H4 (cell line): ENCODE results near the gene PCDHGA9. TPM values are rescaled to one million over a fixed set of nuclear protein-coding genes. Genes with fewer than 3 reads are reported as not detected.
"Not testable (repeated sequence)": the region's sequence is repeated elsewhere in the genome, so short reads cannot be mapped to it uniquely, and the experiment has no call there.

ENCODE experiments used
- DNase-seq: peaks from one replicate; pipeline ENCODE4 v3.0.0-alpha.2; 2015; ENCODE audit warnings: low spot score
- total RNA-seq: library from RNA; depleted of rRNA; stranded (reverse); fragments of >200 nt; shearing (Covaris generic); gene quantifications from 2 replicates; pipeline ENCODE4 v1.2.3, GENCODE V29; 2014

PCDHGA9 gene
- total RNA-seq, 1 experiment from 2014 or later = 1.8 TPM

DNA sequence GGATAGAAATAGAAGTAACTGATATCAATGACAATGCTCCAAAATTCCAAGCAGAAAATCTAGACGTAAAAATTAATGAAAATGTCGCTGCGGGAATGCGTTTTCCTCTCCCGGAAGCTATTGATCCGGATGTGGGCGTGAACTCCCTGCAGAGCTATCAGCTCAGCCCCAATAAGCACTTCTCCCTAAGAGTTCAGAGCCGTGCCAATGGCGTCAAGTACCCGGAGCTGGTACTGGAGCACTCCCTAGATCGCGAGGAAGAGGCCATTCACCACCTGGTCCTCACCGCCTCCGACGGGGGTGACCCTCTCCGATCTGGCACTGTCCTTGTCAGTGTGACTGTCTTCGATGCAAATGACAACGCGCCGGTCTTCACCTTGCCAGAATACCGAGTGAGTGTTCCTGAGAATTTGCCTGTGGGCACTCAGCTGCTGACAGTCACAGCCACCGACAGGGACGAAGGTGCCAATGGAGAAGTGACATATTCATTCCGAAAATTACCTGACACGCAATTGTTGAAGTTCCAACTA is 11.0 kb downstream of the PCDHGA9 start:
- no peak for DNase-seq

DNA sequence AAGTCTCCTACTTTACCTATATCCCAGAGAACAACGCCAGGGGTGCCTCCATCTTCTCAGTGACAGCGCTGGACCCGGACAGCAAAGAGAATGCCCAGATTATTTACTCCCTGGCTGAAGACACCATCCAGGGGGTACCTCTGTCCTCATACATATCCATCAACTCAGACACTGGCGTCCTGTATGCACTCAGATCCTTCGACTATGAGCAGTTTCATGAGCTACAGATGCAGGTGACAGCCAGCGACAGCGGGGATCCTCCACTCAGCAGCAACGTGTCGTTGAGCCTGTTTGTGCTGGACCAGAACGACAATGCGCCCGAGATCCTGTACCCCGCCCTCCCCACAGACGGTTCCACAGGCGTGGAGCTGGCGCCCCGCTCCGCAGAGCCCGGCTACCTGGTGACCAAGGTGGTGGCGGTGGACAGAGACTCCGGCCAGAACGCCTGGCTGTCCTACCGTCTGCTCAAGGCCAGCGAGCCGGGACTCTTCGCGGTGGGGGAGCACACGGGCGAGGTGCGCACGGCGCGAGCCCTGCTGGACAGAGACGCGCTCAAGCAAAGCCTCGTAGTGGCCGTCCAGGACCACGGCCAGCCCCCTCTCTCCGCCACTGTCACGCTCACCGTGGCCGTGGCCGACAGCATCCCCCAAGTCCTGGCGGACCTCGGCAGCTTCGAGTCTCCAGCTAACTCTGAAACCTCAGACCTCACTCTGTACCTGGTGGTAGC is 12.1 kb downstream of the PCDHGA9 start:
- DNase-seq = not testable (repeated sequence)

DNA sequence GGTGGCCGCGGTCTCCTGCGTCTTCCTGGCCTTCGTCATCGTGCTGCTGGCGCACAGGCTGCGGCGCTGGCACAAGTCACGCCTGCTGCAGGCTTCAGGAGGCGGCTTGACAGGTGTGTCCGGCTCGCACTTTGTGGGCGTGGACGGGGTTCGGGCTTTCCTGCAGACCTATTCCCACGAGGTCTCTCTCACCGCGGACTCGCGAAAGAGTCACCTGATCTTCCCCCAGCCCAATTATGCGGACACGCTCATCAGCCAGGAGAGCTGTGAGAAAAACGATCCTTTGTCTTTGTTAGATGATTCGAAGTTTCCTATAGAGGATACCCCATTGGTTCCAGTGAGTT is 12.7 kb downstream of the PCDHGA9 start:
- not testable (repeated sequence) for DNase-seq

DNA sequence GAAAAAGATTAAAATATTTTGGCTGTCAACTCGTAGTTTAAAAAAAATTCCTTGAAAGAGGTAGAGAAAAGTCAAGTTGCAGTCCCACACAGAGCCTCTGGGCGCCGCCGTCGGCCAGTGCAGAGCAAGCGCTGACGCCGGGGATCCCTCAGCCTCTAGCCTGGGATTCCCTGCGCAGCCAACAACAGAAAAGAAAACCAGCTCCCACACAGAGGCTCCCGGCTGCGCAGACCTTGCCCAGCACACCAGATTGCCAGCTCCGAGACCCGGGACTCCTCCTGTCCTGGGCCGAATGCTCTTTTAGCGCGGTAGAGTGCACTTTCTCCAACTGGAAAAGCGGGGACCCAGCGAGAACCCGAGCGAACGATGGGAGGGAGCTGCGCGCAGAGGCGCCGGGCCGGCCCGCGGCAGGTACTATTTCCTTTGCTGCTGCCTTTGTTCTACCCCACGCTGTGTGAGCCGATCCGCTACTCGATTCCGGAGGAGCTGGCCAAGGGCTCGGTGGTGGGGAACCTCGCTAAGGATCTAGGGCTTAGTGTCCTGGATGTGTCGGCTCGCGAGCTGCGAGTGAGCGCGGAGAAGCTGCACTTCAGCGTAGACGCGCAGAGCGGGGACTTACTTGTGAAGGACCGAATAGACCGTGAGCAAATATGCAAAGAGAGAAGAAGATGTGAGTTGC is 15.1 kb downstream of the PCDHGA9 start, which contains the start of gene PCDHGB7:
Gene PCDHGB7 (plus strand): TSS at position 184 of the 679 bp plus-strand sequence. CDS start 183 bp downstream, at position 367.
- DNase-seq = not testable (repeated sequence)

DNA sequence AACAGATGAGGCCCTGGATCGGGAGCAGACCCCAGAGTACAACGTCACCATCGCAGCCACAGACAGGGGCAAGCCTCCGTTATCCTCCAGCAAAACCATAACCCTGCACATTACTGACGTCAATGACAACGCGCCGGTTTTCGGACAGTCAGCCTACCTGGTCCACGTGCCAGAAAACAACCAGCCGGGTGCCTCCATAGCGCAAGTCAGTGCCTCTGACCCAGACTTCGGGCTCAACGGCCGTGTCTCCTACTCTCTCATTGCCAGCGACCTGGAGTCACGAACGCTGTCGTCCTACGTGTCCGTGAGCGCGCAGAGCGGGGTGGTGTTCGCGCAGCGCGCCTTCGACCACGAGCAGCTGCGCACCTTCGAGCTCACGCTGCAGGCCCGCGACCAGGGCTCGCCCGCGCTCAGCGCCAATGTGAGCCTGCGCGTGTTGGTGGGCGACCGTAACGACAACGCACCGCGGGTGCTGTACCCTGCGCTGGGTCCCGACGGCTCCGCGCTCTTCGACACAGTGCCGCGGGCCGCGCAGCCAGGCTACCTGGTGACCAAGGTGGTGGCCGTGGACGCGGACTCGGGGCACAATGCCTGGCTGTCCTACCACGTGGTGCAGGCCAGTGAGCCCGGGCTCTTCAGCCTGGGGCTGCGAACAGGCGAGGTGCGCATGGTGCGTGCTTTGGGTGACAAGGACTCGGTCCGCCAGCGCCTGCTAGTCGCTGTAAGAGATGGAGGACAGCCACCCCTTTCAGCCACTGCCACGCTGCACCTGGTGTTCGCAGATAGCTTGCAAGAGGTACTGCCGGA is 16.7 kb downstream of the PCDHGA9 start:
- DNase-seq = no peak

DNA sequence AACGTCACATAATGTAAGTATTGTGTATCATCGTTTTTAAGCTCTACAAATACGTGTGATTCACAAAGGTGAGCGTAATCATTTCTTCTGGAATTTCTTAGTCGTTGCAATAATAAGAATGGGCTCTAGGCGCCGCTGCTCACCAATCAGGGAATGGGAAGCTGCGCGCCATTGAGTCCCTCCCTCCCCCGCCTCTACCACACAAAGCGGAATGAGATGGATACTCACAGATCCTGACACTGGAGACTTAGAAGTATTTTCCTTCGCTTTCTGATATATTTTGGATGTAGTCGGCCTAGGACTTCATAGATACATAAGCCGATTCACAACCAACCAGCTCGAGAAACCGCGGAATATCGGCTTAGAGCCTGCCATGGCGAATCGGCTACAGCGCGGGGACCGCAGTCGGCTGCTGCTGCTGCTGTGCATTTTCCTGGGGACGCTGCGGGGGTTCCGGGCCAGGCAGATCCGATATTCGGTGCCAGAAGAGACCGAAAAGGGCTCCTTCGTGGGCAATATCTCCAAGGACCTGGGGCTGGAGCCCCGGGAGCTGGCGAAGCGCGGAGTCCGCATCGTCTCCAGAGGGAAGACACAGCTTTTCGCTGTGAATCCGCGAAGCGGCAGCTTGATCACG is 18.4 kb downstream of the PCDHGA9 start, which contains the start of gene PCDHGA11:
Gene PCDHGA11 (plus strand): TSS at position 197 of the 634 bp plus-strand sequence. CDS start 177 bp downstream, at position 374.
- no peak for DNase-seq

DNA sequence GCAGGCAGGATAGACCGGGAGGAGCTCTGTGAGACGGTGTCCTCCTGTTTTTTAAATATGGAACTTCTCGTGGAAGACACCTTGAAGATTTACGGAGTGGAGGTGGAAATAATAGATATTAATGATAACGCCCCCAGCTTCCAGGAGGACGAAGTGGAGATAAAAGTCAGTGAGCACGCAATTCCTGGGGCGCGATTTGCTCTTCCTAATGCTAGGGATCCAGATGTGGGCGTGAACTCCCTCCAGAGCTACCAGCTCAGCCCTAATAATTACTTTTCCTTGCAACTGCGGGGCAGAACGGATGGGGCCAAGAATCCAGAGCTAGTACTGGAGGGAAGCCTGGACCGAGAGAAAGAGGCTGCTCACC is 18.9 kb downstream of the PCDHGA9 start:
- no peak for DNase-seq

DNA sequence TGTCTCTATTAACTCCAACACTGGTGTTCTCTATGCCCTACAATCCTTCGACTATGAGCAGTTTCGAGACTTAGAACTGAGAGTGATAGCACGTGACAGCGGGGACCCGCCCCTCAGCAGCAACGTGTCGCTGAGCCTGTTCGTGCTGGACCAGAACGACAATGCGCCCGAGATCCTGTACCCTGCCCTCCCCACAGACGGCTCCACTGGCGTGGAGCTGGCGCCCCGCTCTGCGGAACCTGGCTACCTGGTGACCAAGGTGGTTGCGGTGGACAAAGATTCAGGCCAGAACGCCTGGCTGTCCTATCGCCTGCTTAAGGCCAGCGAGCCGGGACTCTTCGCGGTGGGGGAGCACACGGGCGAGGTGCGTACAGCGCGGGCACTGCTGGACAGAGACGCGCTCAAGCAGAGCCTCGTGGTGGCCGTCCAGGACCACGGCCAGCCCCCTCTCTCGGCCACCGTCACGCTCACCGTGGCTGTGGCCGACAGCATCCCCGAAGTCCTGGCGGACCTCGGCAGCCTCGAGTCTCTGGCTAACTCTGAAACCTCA is 20.2 kb downstream of the PCDHGA9 start:
- DNase-seq = no peak

DNA sequence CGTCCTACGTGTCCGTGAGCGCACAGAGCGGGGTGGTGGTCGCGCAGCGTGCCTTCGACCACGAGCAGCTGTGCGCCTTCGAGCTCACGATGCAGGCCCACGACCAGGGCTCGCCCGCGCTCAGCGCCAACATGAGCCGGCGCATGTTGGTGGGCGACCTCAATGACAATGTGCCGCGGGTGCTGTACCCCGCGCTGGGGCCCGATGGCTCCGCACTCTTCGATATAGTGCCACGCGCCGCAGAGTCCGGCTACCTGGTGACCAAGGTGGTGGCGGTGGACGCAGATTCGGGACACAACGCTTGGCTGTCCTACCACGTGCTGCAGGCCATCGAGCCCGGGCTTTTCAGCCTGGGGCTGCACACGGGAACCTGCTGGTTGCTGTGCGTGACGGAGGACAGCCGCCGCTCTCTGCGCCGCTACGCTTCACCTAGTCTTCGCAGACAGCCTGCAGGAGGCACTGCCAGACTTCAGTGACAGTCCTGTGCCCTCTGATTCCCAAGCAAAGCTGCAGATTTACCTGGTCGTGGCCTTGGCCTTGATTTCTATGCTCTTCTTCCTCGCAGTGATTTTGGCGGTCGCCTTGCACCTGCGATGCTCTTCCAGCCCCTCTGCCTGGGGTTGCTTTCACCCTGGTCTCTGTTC is 25.3 kb downstream of the PCDHGA9 start:
- no peak for DNase-seq

DNA sequence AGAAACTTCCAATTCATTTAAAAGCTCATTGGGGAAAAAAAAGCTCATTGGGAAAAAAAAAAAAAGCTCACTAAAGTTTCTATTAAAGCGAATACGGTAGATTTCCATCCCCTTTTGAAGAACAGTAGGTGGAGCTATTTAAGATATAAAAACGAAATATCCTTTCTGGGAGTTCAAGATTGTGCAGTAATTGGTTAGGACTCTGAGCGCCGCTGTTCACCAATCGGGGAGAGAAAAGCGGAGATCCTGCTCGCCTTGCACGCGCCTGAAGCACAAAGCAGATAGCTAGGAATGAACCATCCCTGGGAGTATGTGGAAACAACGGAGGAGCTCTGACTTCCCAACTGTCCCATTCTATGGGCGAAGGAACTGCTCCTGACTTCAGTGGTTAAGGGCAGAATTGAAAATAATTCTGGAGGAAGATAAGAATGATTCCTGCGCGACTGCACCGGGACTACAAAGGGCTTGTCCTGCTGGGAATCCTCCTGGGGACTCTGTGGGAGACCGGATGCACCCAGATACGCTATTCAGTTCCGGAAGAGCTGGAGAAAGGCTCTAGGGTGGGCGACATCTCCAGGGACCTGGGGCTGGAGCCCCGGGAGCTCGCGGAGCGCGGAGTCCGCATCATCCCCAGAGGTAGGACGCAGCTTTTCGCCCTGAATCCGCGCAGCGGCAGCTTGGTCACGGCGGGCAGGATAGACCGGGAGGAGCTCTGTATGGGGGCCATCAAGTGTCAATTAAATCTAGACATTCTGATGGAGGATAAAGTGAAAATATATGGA is 27.9 kb downstream of the PCDHGA9 start, which contains the start of gene PCDHGA12:
Gene PCDHGA12 (plus strand): TSS at position 176 of the 782 bp plus-strand sequence. CDS start 253 bp downstream, at position 429.
- no peak for DNase-seq

DNA sequence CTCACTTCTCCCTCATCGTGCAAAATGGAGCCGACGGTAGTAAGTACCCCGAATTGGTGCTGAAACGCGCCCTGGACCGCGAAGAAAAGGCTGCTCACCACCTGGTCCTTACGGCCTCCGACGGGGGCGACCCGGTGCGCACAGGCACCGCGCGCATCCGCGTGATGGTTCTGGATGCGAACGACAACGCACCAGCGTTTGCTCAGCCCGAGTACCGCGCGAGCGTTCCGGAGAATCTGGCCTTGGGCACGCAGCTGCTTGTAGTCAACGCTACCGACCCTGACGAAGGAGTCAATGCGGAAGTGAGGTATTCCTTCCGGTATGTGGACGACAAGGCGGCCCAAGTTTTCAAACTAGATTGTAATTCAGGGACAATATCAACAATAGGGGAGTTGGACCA is 28.7 kb downstream of the PCDHGA9 start:
- DNase-seq = no peak

DNA sequence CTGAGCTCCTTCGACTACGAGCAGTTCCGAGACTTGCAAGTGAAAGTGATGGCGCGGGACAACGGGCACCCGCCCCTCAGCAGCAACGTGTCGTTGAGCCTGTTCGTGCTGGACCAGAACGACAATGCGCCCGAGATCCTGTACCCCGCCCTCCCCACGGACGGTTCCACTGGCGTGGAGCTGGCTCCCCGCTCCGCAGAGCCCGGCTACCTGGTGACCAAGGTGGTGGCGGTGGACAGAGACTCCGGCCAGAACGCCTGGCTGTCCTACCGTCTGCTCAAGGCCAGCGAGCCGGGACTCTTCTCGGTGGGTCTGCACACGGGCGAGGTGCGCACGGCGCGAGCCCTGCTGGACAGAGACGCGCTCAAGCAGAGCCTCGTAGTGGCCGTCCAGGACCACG is 29.7 kb downstream of the PCDHGA9 start:
- DNase-seq = not testable (repeated sequence)

DNA sequence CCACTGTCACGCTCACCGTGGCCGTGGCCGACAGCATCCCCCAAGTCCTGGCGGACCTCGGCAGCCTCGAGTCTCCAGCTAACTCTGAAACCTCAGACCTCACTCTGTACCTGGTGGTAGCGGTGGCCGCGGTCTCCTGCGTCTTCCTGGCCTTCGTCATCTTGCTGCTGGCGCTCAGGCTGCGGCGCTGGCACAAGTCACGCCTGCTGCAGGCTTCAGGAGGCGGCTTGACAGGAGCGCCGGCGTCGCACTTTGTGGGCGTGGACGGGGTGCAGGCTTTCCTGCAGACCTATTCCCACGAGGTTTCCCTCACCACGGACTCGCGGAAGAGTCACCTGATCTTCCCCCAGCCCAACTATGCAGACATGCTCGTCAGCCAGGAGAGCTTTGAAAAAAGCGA is 30.1 kb downstream of the PCDHGA9 start:
- DNase-seq = not testable (repeated sequence)

DNA sequence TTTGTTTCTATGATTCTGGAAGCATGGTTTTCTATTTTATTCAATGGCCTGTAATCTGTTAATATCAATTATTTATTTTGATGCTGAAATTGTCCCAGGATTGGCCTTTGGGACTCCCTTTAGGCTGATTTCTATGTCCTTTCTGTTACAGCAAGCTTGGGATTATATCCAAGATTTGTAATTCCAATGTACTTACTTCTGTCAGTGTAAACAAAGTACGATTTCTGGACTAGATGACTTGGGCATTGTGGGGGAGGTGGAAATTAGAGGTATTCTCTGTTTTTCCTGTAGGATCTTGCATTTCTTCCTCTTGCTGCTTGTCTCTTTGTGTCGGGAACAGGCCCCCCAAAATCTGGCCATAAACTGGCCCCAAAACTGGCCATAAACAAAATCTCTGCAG is 31.4 kb downstream of the PCDHGA9 start:
- DNase-seq = no peak

DNA sequence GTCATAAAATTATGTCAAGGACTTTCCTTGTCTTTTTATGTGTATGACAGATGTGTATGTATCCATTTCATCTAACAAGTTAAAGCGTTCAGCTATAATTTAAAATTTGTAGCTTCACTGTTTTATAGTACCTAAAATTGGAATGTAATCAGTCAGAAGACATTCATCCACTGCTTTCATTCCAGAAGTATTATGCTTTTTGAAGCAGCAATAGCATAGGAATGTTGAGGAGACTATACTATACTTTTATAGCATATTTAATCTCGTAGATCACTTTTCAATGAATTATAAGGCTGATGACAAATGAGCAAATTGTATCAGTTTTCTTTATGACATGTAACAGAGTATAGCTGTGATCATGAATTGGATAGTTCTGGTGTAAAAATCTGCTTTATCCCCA is 34.6 kb downstream of the PCDHGA9 start:
- DNase-seq = no peak

DNA sequence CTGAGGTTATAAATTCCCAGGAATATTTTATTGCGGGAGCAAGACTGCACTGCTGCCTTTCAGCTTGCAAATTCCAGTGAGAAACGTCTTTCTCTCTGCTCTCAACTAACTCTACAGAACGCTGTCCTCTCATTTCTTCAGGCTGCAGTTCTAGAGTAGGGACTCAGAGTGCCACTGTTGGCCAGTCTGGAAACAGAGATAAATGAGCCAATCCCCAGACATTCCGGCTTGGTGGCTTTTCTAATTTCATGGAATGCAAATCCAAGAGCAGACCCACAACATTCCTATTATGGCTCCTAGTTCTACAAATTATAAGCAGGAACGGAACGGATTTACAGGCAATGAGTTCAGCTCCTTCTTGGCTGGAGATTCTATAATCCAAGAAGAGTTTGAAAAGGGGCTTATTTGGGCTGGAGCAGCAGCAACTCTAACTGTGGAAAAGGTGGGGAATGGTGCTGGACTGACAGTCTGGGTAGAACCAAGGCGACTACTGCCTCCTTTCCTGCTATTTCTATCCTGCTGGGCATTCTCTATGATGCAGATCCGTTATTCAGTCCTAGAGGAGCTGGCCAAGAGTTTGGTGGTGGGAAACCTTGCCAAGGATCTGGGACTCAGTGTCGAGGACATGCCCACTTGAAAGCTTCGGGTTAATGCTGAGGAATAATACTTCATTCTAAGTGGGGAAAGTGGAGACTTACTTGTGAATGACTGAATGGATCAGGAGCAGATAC is 37.0 kb downstream of the PCDHGA9 start:
- DNase-seq = no peak

DNA sequence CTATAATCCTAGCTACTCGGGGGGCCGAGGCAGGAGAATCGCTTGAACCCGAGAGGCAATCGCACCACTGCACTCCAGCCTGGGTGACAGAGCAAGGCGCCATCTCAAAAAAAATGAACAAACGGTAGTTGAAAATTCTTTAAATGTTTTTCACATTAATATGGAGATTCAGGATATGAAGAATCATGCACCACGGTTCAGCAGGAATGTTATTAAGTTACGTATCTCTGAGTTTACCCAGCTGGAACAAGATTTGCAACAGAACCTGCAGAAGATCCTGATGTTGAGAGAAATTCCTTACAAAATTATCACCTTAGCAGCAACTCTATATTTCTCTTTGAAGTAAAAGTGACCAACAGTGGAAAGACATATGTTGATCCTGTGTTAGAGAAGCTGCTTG is 37.8 kb downstream of the PCDHGA9 start:
- no peak for DNase-seq

DNA sequence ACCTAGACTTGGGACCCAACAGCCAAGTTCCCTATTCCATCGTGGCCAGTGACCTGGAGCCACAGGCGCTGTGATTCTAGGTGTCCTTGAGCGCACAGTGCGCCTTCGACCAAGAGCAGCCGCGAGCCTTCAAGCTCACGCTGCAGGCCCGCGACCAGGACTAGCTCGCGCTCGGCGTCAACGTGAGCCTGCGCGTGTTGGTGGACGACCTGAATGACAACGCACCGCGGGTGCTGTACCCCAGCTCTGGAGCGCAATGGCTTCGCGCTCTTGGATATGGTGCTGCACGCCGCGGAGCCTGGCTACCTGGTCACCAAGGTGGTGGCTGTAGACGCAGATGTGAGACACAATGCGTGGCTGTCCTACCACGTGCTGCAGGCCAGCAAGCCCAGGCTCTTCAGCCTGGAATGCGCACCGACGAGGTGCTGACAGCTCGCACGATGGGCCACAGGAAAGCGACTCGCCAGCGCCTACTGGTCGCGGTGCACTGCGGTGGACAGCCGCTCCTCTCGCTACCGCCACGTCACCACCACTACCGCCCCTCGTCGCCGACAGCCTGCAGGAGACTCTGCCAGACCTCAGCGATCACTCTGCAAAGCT is 39.1 kb downstream of the PCDHGA9 start:
- no peak for DNase-seq
